Glutamatergic neuron (in vitro differentiated cells): ENCODE results near the gene COL4A3. TPM values are rescaled to one million over a fixed set of nuclear protein-coding genes. Genes with fewer than 3 reads are reported as not detected.
"Not testable (repeated sequence)": the region's sequence is repeated elsewhere in the genome, so short reads cannot be mapped to it uniquely, and the experiment has no call there.

Experiments used
- DNase-seq: peaks from one replicate; pipeline ENCODE4 v3.0.0; 2022
- H3K27ac Mint-ChIP-seq: one replicate; pipeline ENCODE4 v1.8.0; 2020; ENCODE audit warnings: mild to moderate bottlenecking, mixed read lengths, inconsistent platforms; ENCODE audit not compliant: unreplicated experiment
- H3K27me3 Mint-ChIP-seq: one replicate; pipeline ENCODE4 v1.8.0; 2020; ENCODE audit warnings: mild to moderate bottlenecking, moderate library complexity, mixed read lengths, inconsistent platforms; ENCODE audit not compliant: unreplicated experiment
- H3K36me3 Mint-ChIP-seq: one replicate; pipeline ENCODE4 v1.8.0; 2020; ENCODE audit warnings: mild to moderate bottlenecking, mixed read lengths, inconsistent platforms; ENCODE audit not compliant: unreplicated experiment
- H3K4me1 Mint-ChIP-seq: one replicate; pipeline ENCODE4 v1.8.0; 2020; ENCODE audit warnings: mild to moderate bottlenecking, low read depth, mixed read lengths, inconsistent platforms; ENCODE audit not compliant: unreplicated experiment
- H3K4me3 Mint-ChIP-seq: one replicate; pipeline ENCODE4 v1.8.0; 2020; ENCODE audit warnings: mild to moderate bottlenecking, mixed read lengths, inconsistent platforms; ENCODE audit not compliant: unreplicated experiment
- H3K9me3 Mint-ChIP-seq: one replicate; pipeline ENCODE4 v1.8.0; 2020; ENCODE audit warnings: mild to moderate bottlenecking, moderate library complexity, mixed read lengths, inconsistent platforms; ENCODE audit not compliant: unreplicated experiment
- CTCF ChIP-seq: fragments of 200-600 bp; sonication (generic); IDR thresholded peaks from one replicate; pipeline ENCODE4 v1.5.0; 2021; ENCODE audit not compliant: partially characterized antibody, unreplicated experiment
- total RNA-seq: library from RNA; stranded (reverse); fragmentation: NEBNext Ultra II Directional; extraction: Animal tissue kit (Norgen Biotek cat#: 25700); gene quantifications from one replicate; pipeline ENCODE4 v1.2.1, GENCODE V29; 2021; ENCODE audit not compliant: unreplicated experiment

Gene COL4A3
- total RNA-seq, 1 donor from 2014 or later, result not detected

GRCh38 chr2:227219312-227220105 lies 55.1 kb downstream of the COL4A3 start:
- Mint-ChIP-seq H3K4me3 (no peak overlapping the region), H3K36me3 (no peaks in the 10 kb centered on the region), H3K9me3 (peaks cover 2% of the 10 kb centered on the region), H3K27ac (no peak overlapping the region), H3K27me3 (no peaks in the 10 kb centered on the region), H3K4me1 (no peaks in the 10 kb centered on the region)
- no peak for TF ChIP-seq CTCF
- DNase-seq, result no peak

- no peak for TF ChIP-seq CTCF
- peaks cover 2% of the 10 kb centered on the region for H3K9me3 Mint-ChIP-seq
- no peaks in the 10 kb centered on the region for H3K4me1 Mint-ChIP-seq
- no peak overlapping the region for H3K27ac Mint-ChIP-seq
- no peaks in the 10 kb centered on the region for H3K27me3 Mint-ChIP-seq
- H3K4me3 Mint-ChIP-seq, result no peak overlapping the region
- no peak for DNase-seq
- no peaks in the 10 kb centered on the region for H3K36me3 Mint-ChIP-seq
Observed at GRCh38 chr2:227221120-227221519, 56.7 kb downstream of the COL4A3 start.

- Mint-ChIP-seq H3K4me3 (no peak overlapping the region), H3K9me3 (no peaks in the 10 kb centered on the region), H3K36me3 (no peaks in the 10 kb centered on the region), H3K27ac (no peak overlapping the region), H3K27me3 (no peaks in the 10 kb centered on the region), H3K4me1 (no peaks in the 10 kb centered on the region)
- DNase-seq, result no peak
- no peak for TF ChIP-seq CTCF
Observed at GRCh38 chr2:227222292-227222691, 57.9 kb downstream of the COL4A3 start.

GRCh38 chr2:227225641-227226040 lies 61.2 kb downstream of the COL4A3 start:
- not testable (repeated sequence) for H3K27ac Mint-ChIP-seq, H3K4me1 Mint-ChIP-seq, H3K4me3 Mint-ChIP-seq, DNase-seq, H3K36me3 Mint-ChIP-seq, H3K9me3 Mint-ChIP-seq, H3K27me3 Mint-ChIP-seq

GRCh38 chr2:227228061-227228667 lies 63.7 kb downstream of the COL4A3 start:
- Mint-ChIP-seq H3K9me3 (no peaks in the 10 kb centered on the region), H3K27ac (no peak overlapping the region), H3K4me1 (no peaks in the 10 kb centered on the region), H3K36me3 (no peaks in the 10 kb centered on the region), H3K4me3 (no peak overlapping the region), H3K27me3 (no peaks in the 10 kb centered on the region)
- no peak for TF ChIP-seq CTCF
- DNase-seq, result no peak
